ENCODE measurements around the gene LTBP3. TPM values are rescaled to one million over a fixed set of nuclear protein-coding genes. Genes with fewer than 3 reads are reported as not detected.
A peak's percentile ranks its signal among the peaks of the same experiment; 100 is the strongest.

LTBP3 gene
- total and polyA plus RNA-seq, 3 donors from 2014 or later = 58.1 to 126 (median 112) TPM

DNA sequence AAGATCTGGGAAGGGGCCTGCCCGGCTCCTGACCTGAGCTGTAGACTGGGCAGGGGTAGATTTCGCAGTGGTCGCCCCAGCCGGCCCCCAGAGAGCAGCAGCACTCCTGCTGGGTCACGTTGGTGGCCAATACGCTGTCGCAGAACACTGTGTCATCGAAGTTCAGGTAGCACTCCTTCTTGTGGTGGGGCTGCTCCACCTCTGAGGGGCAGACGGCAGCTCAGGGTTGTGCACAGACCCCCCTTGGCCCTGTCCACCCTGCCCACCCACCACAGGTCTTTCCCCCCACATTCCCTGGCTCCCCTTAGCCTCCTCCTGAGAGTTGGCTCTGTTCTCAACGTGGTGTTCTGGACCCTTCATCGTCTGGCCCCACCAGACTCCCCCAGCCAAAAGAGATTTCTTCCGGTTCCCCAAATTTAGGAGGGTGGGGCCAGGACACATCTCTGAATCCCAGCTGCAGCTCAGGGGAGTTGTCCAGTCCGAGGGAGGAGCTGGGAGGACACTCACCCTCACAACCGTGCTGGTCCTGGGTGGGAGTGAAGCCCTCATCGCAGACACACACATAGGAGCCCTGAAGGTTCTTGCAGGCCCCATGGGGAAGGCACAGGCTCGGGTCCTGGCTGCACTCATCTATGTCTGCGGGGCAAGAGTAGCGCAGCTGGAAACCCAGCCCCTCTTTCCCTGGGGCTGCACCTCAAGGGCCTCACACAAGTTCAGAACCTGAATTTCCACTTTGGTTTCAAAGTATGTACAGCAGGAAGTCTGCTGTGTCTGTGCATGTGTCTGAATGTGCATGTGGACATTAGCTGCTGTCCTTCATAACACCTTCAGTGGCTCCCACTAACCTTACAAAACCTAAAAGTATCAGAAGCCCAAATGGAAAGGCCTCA, 16.8 kb downstream of the LTBP3 start:
- Histone ChIP-seq H3K4me3 (peak overlapping the region; percentile 49 to 58), H3K27ac (peak overlapping the region; percentile 69 to 89), H3K4me1 (peaks cover 33% of the 10 kb centered on the region), H3K27me3 (no peaks in the 10 kb centered on the region), H3K36me3 (ENCODE audit: low read depth, missing control alignments) (no peaks in the 10 kb centered on the region), H3K9me3 (no peaks in the 10 kb centered on the region)
- WGBS, 2 donors = 37 to 48% methylated on average over 15 to 18 of the region's 18 CpGs
- TF ChIP-seq POLR2A (IDR thresholded peaks at IDR 0.05) = no peak
- TF ChIP-seq, protein P1, sequence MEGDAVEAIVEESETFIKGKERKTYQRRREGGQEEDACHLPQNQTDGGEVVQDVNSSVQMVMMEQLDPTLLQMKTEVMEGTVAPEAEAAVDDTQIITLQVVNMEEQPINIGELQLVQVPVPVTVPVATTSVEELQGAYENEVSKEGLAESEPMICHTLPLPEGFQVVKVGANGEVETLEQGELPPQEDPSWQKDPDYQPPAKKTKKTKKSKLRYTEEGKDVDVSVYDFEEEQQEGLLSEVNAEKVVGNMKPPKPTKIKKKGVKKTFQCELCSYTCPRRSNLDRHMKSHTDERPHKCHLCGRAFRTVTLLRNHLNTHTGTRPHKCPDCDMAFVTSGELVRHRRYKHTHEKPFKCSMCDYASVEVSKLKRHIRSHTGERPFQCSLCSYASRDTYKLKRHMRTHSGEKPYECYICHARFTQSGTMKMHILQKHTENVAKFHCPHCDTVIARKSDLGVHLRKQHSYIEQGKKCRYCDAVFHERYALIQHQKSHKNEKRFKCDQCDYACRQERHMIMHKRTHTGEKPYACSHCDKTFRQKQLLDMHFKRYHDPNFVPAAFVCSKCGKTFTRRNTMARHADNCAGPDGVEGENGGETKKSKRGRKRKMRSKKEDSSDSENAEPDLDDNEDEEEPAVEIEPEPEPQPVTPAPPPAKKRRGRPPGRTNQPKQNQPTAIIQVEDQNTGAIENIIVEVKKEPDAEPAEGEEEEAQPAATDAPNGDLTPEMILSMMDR (IDR thresholded peaks at IDR 0.05) = no peak
- intact Hi-C loops (cut with DNase I; ENCODE audit: low total_unique reads) = no loop called here
- DNase-seq = no peak

GRCh38 chr11:65540290-65541092, 17.7 kb downstream of the LTBP3 start:
- Histone ChIP-seq H3K27me3 (no peaks in the 10 kb centered on the region), H3K9me3 (no peaks in the 10 kb centered on the region), H3K36me3 (ENCODE audit: low read depth, missing control alignments) (no peaks in the 10 kb centered on the region), H3K4me1 (peaks cover 39% of the 10 kb centered on the region), H3K27ac (peak overlapping the region; percentile 69 to 89), H3K4me3 (peak overlapping the region; percentile 49 to 58)
- peak; percentile 84 for DNase-seq
- no peak for TF ChIP-seq POLR2A (IDR thresholded peaks at IDR 0.05)
- TF ChIP-seq, protein P1 (IDR thresholded peaks at IDR 0.05) = peak; percentile 70 to 91 (median 80)
- WGBS, 2 donors = 0 to 4% methylated on average over 23 to 59 of the region's 78 CpGs
- intact Hi-C loops (cut with DNase I; ENCODE audit: low total_unique reads) = no loop called here

- no peak for DNase-seq
- 8% methylated on average over 29 of the region's 60 CpGs; no CpG with 5 or more reads in 1 of the 2 donors for WGBS, 2 donors
- H3K4me1 ChIP-seq = peaks cover 43% of the 10 kb centered on the region
Measured at GRCh38 chr11:65539744-65540289, 18.3 kb downstream of the LTBP3 start.

DNA sequence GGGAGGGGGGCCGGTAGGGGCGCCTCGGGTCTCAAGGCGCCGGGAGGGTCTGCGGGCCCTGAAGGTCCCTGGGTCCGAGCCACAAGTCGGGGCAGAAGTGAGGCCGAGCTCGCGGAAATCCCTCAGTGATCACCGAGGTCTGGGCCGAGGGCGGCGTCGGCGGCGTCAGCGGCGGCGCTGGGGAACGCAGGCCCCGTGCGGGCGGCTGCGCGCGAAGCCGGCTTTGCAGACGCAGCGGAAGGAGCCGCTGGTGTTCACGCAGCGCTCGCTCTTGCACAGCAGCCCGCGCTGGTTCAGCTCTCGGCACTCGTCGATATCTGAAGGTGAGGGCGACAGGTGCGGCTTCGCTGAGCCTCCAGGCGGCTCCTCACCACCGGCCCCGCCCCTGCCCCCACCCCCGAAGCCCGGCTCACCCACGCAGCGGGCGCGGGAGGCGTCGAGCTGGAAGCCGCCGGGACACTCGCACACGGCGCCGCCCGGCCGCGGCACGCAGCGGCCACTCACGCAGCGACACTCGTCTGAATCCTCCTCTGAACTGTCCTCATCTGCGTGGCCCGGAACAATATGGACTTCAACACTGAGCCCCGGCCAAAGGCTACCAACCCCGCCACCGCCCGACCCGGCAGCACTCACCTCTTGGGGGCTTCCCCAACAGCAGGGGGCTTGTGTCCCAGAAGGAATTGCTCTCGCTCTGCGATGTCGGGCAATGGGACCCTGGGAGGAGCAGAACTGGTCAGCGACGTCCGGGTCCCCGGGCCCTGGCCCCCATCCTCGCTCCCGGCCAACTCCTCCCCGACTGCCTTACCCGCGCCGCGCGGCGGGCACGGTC, 19.0 kb downstream of the LTBP3 start:
- H3K36me3 ChIP-seq (ENCODE audit: low read depth, missing control alignments) = no peaks in the 10 kb centered on the region
- WGBS, 2 donors = 65 to 68% methylated on average over 28 to 85 of the region's 92 CpGs
- intact Hi-C loops (cut with DNase I; ENCODE audit: low total_unique reads) = no loop called here
- TF ChIP-seq, protein P1 (IDR thresholded peaks at IDR 0.05) = peak in 1 of 3 experiments; percentile 10
- no peak for TF ChIP-seq POLR2A (IDR thresholded peaks at IDR 0.05)
- peaks cover 43% of the 10 kb centered on the region for H3K4me1 ChIP-seq
- peak overlapping the region; percentile 60 to 89 for H3K27ac ChIP-seq
- no peak for DNase-seq
- no peaks in the 10 kb centered on the region for H3K9me3 ChIP-seq
- H3K27me3 ChIP-seq = no peaks in the 10 kb centered on the region
- H3K4me3 ChIP-seq = peak overlapping the region; percentile 49 to 58

More at GRCh38 chr11:65539744-65540289, 18.3 kb downstream of the LTBP3 start:
- Histone ChIP-seq H3K36me3 (ENCODE audit: low read depth, missing control alignments) (no peaks in the 10 kb centered on the region), H3K27me3 (no peaks in the 10 kb centered on the region), H3K9me3 (no peaks in the 10 kb centered on the region), H3K27ac (peak overlapping the region; percentile 60 to 89), H3K4me3 (peak overlapping the region; percentile 49 to 58)
- TF ChIP-seq POLR2A (IDR thresholded peaks at IDR 0.05) = no peak
- TF ChIP-seq, protein P1 (IDR thresholded peaks at IDR 0.05) = peak in 1 of 3 experiments; percentile 28
- intact Hi-C loops (cut with DNase I; ENCODE audit: low total_unique reads) = no loop called here
